HepG2 (cell line): ENCODE measurements around the gene MSMO1. TPM values are rescaled to one million over a fixed set of nuclear protein-coding genes. Genes with fewer than 3 reads are reported as not detected.

Experiments used
- ATAC-seq: fragments of 200-7000 bp; cut with Tn5 transposase; 3 replicates; pipeline ENCODE4 v1.9.1; 2020; ENCODE audit warnings: mild to moderate bottlenecking, moderate library complexity
- BruUV-seq: library from RNA; stranded (reverse); fragments of 400-500 nt; replicated peaks from 2 replicates; lab custom pipeline; 2021; lab: Mats Ljungman, UMichigan
- CTCF ChIA-PET: fragments of 300-600 bp; formaldehyde crosslinking; extraction: SDS; loops from one replicate; lab custom pipeline; 2021; ENCODE audit warnings: low total read pairs, inconsistent platforms, low intra/inter-chr PET ratio; lab: Yijun Ruan, JAX
- POLR2A ChIA-PET: fragments of 350-600 bp; sonication (Branson Sonifier 250); formaldehyde crosslinking; loops from one replicate; lab custom pipeline; 2020; ENCODE audit warnings: antibody characterized with exemption, inconsistent platforms; lab: Yijun Ruan, JAX
- DNase-seq: peaks from one replicate; pipeline ENCODE4 v3.0.0-alpha.2; 2015; ENCODE audit warnings: low spot score
- FAIRE-seq: peaks from 3 replicates; lab custom pipeline; 2011; peaks lifted over from hg19 to GRCh38; lab: Jason Lieb, UNC
- H2AFZ ChIP-seq: one replicate; pipeline ENCODE4 v1.6.1; 2011; ENCODE audit warnings: low read length, inconsistent platforms
- H3K27ac ChIP-seq: fragments of 300-600 bp; 3 replicates; pipeline ENCODE4 v1.8.0; 2011; ENCODE audit warnings: mixed run types, mild to moderate bottlenecking, mixed read lengths, low read length, inconsistent platforms; ENCODE audit not compliant: insufficient read depth; ENCODE audit errors: extremely low read length
- H3K27me3 ChIP-seq, 2 experiments: fragments of 200-600 bp in 1 of 2; 2 replicates in 1 of 2; 3 replicates in 1 of 2; pipeline versions ENCODE4 v1.6.0 to v1.8.0; 2011; ENCODE audit warnings: low read length in 2 of 2, mild to moderate bottlenecking in 2 of 2, moderate library complexity in 2 of 2, inconsistent platforms in 1 of 2; ENCODE audit not compliant: insufficient read depth in 2 of 2, control insufficient read depth in 1 of 2
- H3K36me3 ChIP-seq, 2 experiments: fragments of 200-600 bp in 1 of 2; replicated peaks in 1 of 2; 2 replicates in 1 of 2; 3 replicates in 1 of 2; pipeline versions ENCODE4 v1.5.1 to v1.8.0; 2011; ENCODE audit warnings: low read length in 2 of 2, inconsistent platforms in 1 of 2; ENCODE audit not compliant: insufficient read depth in 2 of 2, control insufficient read depth in 1 of 2
- H3K4me1 ChIP-seq: 2 replicates; pipeline ENCODE4 v1.5.1; 2012; ENCODE audit warnings: low read length, inconsistent platforms; ENCODE audit not compliant: insufficient read depth
- H3K4me2 ChIP-seq: 2 replicates; pipeline ENCODE4 v1.6.0; 2011; ENCODE audit warnings: low read depth, low read length, inconsistent platforms
- H3K4me3 ChIP-seq, 3 experiments: fragments of 200-600 bp in 1 of 3; sonication (generic), shearing (Covaris generic) in 1 of 3; replicated peaks in 1 of 3; 2 replicates each; pipeline ENCODE4 v1.5.1; 2011 to 2016; ENCODE audit warnings: low read length in 3 of 3, inconsistent platforms in 2 of 3, low read depth in 2 of 3, mild to moderate bottlenecking in 2 of 3, control low read depth in 1 of 3, mixed read lengths in 1 of 3; ENCODE audit not compliant: insufficient read depth in 1 of 3
- H3K79me2 ChIP-seq: one replicate; pipeline ENCODE4 v1.6.1; 2011; ENCODE audit warnings: low read length, inconsistent platforms; ENCODE audit not compliant: insufficient read depth
- H3K9ac ChIP-seq: 2 replicates; pipeline ENCODE4 v1.6.0; 2011; ENCODE audit warnings: mild to moderate bottlenecking, low read depth, low read length, inconsistent platforms; ENCODE audit not compliant: insufficient read depth
- H3K9me3 ChIP-seq: 2 replicates; pipeline ENCODE4 v1.5.1; 2012; ENCODE audit warnings: mild to moderate bottlenecking, low read length
- H4K20me1 ChIP-seq: 2 replicates; pipeline ENCODE4 v1.6.0; 2011; ENCODE audit warnings: inconsistent platforms, mild to moderate bottlenecking, low read length, moderate library complexity; ENCODE audit not compliant: insufficient read depth
- HNF4A ChIP-seq: sonication (generic); formaldehyde crosslinking; IDR thresholded peaks from 2 replicates; pipeline ENCODE4 v1.4.0; 2020; ENCODE audit warnings: missing genetic modification reagents
- MZF1 ChIP-seq: sonication (generic); formaldehyde crosslinking; IDR thresholded peaks from 2 replicates; pipeline ENCODE4 v1.8.1; 2023; ENCODE audit warnings: mild to moderate bottlenecking, missing genetic modification reagents, borderline replicate concordance
- NFE2L2 ChIP-seq: fragments of 150-350 bp; IDR thresholded peaks from 2 replicates; pipeline ENCODE4 v1.6.1; 2014; ENCODE audit warnings: low read length
- RARG ChIP-seq: sonication (generic); formaldehyde crosslinking; IDR thresholded peaks from 2 replicates; pipeline ENCODE4 v1.4.0; 2020; ENCODE audit warnings: low read depth, mild to moderate bottlenecking, missing genetic modification reagents
- SNAI1 ChIP-seq: sonication (generic); formaldehyde crosslinking; IDR thresholded peaks from 2 replicates; pipeline ENCODE4 v1.5.0; 2020; ENCODE audit warnings: mild to moderate bottlenecking, missing genetic modification reagents, borderline replicate concordance
- TBX2 ChIP-seq: sonication (generic); formaldehyde crosslinking; IDR thresholded peaks from 2 replicates; pipeline ENCODE4 v1.5.0; 2020; ENCODE audit warnings: missing genetic modification reagents, mild to moderate bottlenecking, borderline replicate concordance
- ZNF687 ChIP-seq: sonication (generic); formaldehyde crosslinking; IDR thresholded peaks from 2 replicates; pipeline ENCODE4 v1.5.1; 2020; ENCODE audit warnings: mild to moderate bottlenecking, missing genetic modification reagents, moderate library complexity
- ZSCAN21 ChIP-seq: sonication (generic); formaldehyde crosslinking; IDR thresholded peaks from 2 replicates; pipeline ENCODE4 v1.8.0; 2022; ENCODE audit warnings: mild to moderate bottlenecking, missing genetic modification reagents, moderate library complexity, borderline replicate concordance
- WGBS: methylation state at CpG from one replicate; pipeline ENCODE4 v1.1.6; 2017; ENCODE audit warnings: low lambda C conversion rate; 5-methylcytosine and 5-hydroxymethylcytosine counted together
- in situ Hi-C: cut with HindIII; loops from 2 replicates; pipeline ENCODE4 v1.10.0; 2017; ENCODE audit warnings: low pct_unique_long_range_greater_than_20kb; ENCODE audit not compliant: extremely low pct_ligation_motif_present
- intact Hi-C: fragments of 100-400 bp; cut with micrococcal nuclease; formaldehyde crosslinking; loops from one replicate; pipeline ENCODE4 v1.10.0; 2022; ENCODE audit not compliant: unreplicated experiment
- polyA plus RNA-seq, 8 experiments: library from polyadenylated mRNA; depleted of rRNA in 3 of 8; stranded (reverse) in 7 of 8; unstranded in 1 of 8; fragments of >200 nt; fragmentation: Illumina TruSeq in 4 of 8; extraction: Trizol in 4 of 8; gene quantifications; 2 replicates each; pipeline versions ENCODE4 v1.2.1 to v1.2.3, GENCODE V29; 2011 to 2016; ENCODE audit warnings: low read depth in 4 of 8, missing spikeins in 1 of 8, mixed read lengths in 1 of 8; ENCODE audit not compliant: insufficient read depth in 1 of 8
- total RNA-seq, 5 experiments: library from RNA; depleted of rRNA; stranded (reverse); fragments of >200 nt; fragmentation: Illumina TruSeq; extraction: Trizol; gene quantifications; 2 replicates each; pipeline ENCODE4 v1.2.3, GENCODE V29; 2016; ENCODE audit warnings: low read depth in 1 of 5

Gene MSMO1
- total and polyA plus RNA-seq, 2 of the 13 experiments (the other 11 are each of a cell fraction or from before 2014, with no cell fraction given) = 98.1 to 216 TPM

GRCh38 chr4:165319509-165319908 lies 8.0 kb upstream of the MSMO1 start:
- FAIRE-seq (no peak), DNase-seq (no peak), ATAC-seq (no peak)
- no TSS peak for BruUV-seq
- TF ChIP-seq ZSCAN21 = no peak
- no peak for TF ChIP-seq MZF1 (CRISPR knock-in tag)
- TF ChIP-seq SNAI1 (CRISPR knock-in tag) = no peak
- TF ChIP-seq HNF4A (CRISPR knock-in tag) = no peak
- no peak for TF ChIP-seq TBX2 (CRISPR knock-in tag)
- no peak for TF ChIP-seq ZNF687 (CRISPR knock-in tag)
- TF ChIP-seq RARG (CRISPR knock-in tag) = no peak
- TF ChIP-seq NFE2L2 = no peak
- Histone ChIP-seq H3K27me3 (no peaks in the 10 kb centered on the region), H3K4me1 (no peaks in the 10 kb centered on the region), H4K20me1 (no peaks in the 10 kb centered on the region), H3K79me2 (no peaks in the 10 kb centered on the region), H2AFZ (no peak overlapping the region), H3K4me2 (no peak overlapping the region), H3K9ac (no peak overlapping the region), H3K27ac (no peak overlapping the region), H3K4me3 (no peak overlapping the region), H3K36me3 (peaks cover 0 to 3% of the 10 kb centered on the region in 2 experiments; a peak in 1 of 5 replicates), H3K9me3 (no peaks in the 10 kb centered on the region)
- 93% methylated on average over 5 of the region's 5 CpGs for WGBS
- in situ Hi-C loops (no loop called here), intact Hi-C loops (no loop called here)
- CTCF ChIA-PET = no interaction called here
- POLR2A ChIA-PET = no interaction called here
